ENCODE results near the gene ELOA. TPM values are rescaled to one million over a fixed set of nuclear protein-coding genes. Genes with fewer than 3 reads are reported as not detected.

The ELOA gene, protein sequence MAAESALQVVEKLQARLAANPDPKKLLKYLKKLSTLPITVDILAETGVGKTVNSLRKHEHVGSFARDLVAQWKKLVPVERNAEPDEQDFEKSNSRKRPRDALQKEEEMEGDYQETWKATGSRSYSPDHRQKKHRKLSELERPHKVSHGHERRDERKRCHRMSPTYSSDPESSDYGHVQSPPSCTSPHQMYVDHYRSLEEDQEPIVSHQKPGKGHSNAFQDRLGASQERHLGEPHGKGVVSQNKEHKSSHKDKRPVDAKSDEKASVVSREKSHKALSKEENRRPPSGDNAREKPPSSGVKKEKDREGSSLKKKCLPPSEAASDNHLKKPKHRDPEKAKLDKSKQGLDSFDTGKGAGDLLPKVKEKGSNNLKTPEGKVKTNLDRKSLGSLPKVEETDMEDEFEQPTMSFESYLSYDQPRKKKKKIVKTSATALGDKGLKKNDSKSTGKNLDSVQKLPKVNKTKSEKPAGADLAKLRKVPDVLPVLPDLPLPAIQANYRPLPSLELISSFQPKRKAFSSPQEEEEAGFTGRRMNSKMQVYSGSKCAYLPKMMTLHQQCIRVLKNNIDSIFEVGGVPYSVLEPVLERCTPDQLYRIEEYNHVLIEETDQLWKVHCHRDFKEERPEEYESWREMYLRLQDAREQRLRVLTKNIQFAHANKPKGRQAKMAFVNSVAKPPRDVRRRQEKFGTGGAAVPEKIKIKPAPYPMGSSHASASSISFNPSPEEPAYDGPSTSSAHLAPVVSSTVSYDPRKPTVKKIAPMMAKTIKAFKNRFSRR
- total RNA-seq (2022; extraction: Qiagen RNA extraction; ENCODE audit: low read depth) = 26.6 to 28.6 TPM (median 27.2 TPM) in 5 replicates

GRCh38 chr1:23743287-23744152 lies at the start of gene ELOA:
TSS of gene ELOA (plus strand) at chr1:23743471. CDS start at chr1:23743504, 33 bp downstream.

DNA sequence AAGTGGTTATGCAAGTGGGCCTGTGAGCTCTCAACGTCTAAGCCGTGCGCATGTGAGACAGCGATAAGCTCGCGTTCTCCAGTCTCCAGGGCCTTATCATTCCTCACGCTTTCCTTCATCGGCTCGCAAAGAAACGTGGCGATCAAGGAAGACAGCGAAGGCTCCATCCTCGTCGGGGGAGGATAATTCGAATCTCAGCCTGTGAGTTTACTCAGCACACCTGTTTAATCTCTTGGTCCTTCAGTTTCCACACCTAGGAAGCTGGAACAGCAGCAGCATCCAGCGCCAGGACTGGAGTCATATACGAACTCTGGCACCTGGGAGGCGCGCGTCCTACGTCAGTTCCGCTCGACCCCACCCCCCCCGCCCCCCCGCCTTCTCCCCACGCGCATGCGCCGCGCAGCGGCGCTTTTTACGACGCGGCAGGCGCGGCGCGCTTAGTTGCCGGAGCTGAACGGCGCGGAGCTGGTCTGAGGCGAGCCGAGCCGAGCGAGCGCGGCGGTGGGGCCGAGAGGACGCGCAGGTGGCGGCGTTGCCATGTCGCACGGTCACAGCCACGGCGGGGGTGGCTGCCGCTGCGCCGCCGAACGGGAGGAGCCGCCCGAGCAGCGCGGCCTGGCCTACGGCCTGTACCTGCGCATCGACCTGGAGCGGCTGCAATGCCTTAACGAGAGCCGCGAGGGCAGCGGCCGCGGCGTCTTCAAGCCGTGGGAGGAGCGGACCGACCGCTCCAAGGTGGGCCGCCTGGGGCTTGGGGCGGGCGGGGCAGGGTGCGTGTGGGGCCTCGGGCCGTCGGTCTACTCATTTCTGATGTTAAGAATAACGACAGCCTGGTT lies 34.9 kb downstream of the ELOA start, which contains the start of gene PITHD1:
TSS of gene PITHD1 (plus strand) at position 440 of the 836 bp plus-strand sequence. CDS start at position 538, 98 bp downstream.

DNA sequence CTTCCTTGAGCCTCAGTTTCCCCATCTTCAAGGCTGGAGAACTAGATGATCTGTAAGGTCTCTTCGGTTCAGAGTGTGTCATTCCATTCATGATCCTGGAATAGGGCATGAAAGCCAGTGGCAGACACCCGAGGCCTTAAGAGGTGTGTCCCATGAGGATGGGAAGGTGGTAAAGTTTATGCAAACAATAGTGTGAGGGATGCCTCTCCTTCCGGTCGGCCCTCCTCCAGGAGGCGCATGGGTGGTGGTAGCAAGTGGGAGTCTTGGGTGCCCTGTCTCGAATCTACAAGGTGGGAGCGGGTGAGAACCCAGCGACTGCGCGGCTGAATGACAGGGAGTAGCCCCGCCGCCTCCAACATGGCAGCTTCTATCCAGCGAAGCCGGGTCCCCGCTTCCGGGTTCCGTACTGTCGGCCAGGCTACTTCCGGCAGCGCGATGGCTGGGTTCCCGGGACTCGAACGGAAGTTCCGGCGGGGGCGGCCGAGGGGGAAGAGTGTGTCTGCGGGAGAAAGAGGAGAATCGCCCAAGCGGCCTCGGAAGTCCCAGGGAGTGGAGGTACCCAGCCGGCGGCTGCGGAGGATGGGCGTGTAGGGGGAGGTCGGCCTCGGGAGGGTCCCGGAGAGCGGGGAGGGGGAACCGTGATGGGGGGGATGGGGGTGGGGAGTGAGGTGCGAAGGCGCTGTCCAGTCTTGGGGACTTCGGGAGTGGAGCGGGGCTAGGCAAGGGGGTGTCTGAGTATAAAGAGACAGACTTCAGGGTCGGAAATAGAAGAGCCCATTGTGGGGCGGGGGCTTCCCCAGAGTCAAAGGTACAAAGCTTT lies 47.6 kb downstream of the ELOA start, which contains the start of gene LYPLA2:
TSS of gene LYPLA2 (plus strand) at position 450 of the 820 bp plus-strand sequence. CDS start 1,538 bp downstream, outside the sequence.

GRCh38 chr1:23800400-23801337 lies 57.4 kb downstream of the ELOA start, which contains the start of gene GALE:
TSS of gene GALE (minus strand) at chr1:23800754. CDS start at chr1:23799007, 1,747 bp downstream.

Other genes with a start within 250 kb of the ELOA start
- gene E2F2, start 212.2 kb upstream of the ELOA start, total RNA-seq (2022; extraction: Qiagen RNA extraction; ENCODE audit: low read depth) = 2.0 to 3.0 TPM (median 2.9 TPM) in 5 replicates
- 341 to 429 TPM (median 397 TPM) in 5 replicates for gene ID3, start 184.0 kb upstream of the ELOA start, total RNA-seq (2022; extraction: Qiagen RNA extraction; ENCODE audit: low read depth)
- gene RPL11, start 51.7 kb upstream of the ELOA start, total RNA-seq (2022; extraction: Qiagen RNA extraction; ENCODE audit: low read depth) = 1,221 to 1,520 TPM (median 1,394 TPM) in 5 replicates
- gene PITHD1, start 34.9 kb downstream of the ELOA start, total RNA-seq (2022; extraction: Qiagen RNA extraction; ENCODE audit: low read depth) = 26.4 to 34.3 TPM (median 30.6 TPM) in 5 replicates
- gene LYPLA2, start 47.7 kb downstream of the ELOA start, total RNA-seq (2022; extraction: Qiagen RNA extraction; ENCODE audit: low read depth) = 56.6 to 65.5 TPM (median 59.6 TPM) in 5 replicates
- 64.6 to 80.2 TPM (median 75.6 TPM) in 5 replicates for gene GALE, start 57.3 kb downstream of the ELOA start, total RNA-seq (2022; extraction: Qiagen RNA extraction; ENCODE audit: low read depth)
- 12.4 to 15.1 TPM (median 12.8 TPM) in 5 replicates for gene HMGCL, start 82.0 kb downstream of the ELOA start, total RNA-seq (2022; extraction: Qiagen RNA extraction; ENCODE audit: low read depth)
- gene FUCA1, start 124.8 kb downstream of the ELOA start, total RNA-seq (2022; extraction: Qiagen RNA extraction; ENCODE audit: low read depth) = 9.5 to 11.2 TPM (median 10.1 TPM) in 5 replicates
- gene CNR2, start 169.9 kb downstream of the ELOA start, total RNA-seq (2022; extraction: Qiagen RNA extraction; ENCODE audit: low read depth) = 0.02 TPM in 1 of 5 replicates, not detected in the others
- gene PNRC2, start 216.4 kb downstream of the ELOA start, total RNA-seq (2022; extraction: Qiagen RNA extraction; ENCODE audit: low read depth) = 28.1 to 41.7 TPM (median 32.4 TPM) in 5 replicates
- 73.2 to 91.3 TPM (median 88.1 TPM) in 5 replicates for gene SRSF10, start 236.9 kb downstream of the ELOA start, total RNA-seq (2022; extraction: Qiagen RNA extraction; ENCODE audit: low read depth)